Measurements from ENCODE around the gene SMAP2. TPM values are rescaled to one million over a fixed set of nuclear protein-coding genes. Genes with fewer than 3 reads are reported as not detected.
A peak's percentile ranks its signal among the peaks of the same experiment; 100 is the strongest.

SMAP2 gene
- total and polyA plus RNA-seq, 10 of the 15 experiments (the other 5 are each of a cell fraction or from before 2014, with no cell fraction given), result 33.4 to 177 (median 105) TPM

GRCh38 chr1:40381268-40382107, 8.0 kb downstream of the SMAP2 start (continued):
- TF ChIP-seq ZBTB4 (CRISPR knock-in tag; IDR thresholded peaks at IDR 0.05), result no peak
- TF ChIP-seq SP1 (IDR thresholded peaks at IDR 0.05; ENCODE audit: low read depth, low read length), result no peak
- peak; percentile 79; the same call in 1 of the 2 replicates for TF ChIP-seq MTA3 (IDR thresholded peaks at IDR 0.05; ENCODE audit: borderline replicate concordance, low read length)
- TF ChIP-seq SMARCA5 (IDR thresholded peaks at IDR 0.05), result no peak
- TF ChIP-seq, protein P1, sequence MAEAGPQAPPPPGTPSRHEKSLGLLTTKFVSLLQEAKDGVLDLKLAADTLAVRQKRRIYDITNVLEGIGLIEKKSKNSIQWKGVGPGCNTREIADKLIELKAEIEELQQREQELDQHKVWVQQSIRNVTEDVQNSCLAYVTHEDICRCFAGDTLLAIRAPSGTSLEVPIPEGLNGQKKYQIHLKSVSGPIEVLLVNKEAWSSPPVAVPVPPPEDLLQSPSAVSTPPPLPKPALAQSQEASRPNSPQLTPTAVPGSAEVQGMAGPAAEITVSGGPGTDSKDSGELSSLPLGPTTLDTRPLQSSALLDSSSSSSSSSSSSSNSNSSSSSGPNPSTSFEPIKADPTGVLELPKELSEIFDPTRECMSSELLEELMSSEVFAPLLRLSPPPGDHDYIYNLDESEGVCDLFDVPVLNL (IDR thresholded peaks at IDR 0.05; ENCODE audit: low read depth, low read length), result no peak
- TF ChIP-seq POLR2A (IDR thresholded peaks at IDR 0.05; ENCODE audit: low read depth, low read length), result no peak; the same call in 1 of the 2 replicates
- TF ChIP-seq, protein P2, sequence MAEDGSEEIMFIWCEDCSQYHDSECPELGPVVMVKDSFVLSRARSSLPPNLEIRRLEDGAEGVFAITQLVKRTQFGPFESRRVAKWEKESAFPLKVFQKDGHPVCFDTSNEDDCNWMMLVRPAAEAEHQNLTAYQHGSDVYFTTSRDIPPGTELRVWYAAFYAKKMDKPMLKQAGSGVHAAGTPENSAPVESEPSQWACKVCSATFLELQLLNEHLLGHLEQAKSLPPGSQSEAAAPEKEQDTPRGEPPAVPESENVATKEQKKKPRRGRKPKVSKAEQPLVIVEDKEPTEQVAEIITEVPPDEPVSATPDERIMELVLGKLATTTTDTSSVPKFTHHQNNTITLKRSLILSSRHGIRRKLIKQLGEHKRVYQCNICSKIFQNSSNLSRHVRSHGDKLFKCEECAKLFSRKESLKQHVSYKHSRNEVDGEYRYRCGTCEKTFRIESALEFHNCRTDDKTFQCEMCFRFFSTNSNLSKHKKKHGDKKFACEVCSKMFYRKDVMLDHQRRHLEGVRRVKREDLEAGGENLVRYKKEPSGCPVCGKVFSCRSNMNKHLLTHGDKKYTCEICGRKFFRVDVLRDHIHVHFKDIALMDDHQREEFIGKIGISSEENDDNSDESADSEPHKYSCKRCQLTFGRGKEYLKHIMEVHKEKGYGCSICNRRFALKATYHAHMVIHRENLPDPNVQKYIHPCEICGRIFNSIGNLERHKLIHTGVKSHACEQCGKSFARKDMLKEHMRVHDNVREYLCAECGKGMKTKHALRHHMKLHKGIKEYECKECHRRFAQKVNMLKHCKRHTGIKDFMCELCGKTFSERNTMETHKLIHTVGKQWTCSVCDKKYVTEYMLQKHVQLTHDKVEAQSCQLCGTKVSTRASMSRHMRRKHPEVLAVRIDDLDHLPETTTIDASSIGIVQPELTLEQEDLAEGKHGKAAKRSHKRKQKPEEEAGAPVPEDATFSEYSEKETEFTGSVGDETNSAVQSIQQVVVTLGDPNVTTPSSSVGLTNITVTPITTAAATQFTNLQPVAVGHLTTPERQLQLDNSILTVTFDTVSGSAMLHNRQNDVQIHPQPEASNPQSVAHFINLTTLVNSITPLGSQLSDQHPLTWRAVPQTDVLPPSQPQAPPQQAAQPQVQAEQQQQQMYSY (CRISPR knock-in tag; IDR thresholded peaks at IDR 0.05), result no peak
- TF ChIP-seq JUNB (IDR thresholded peaks at IDR 0.05), result 0 out of 2 replicates have a peak, but pooled peaks have one; percentile 29
- no peak for TF ChIP-seq ZNF592 (IDR thresholded peaks at IDR 0.05)
- TF ChIP-seq EZH2 (IDR thresholded peaks at IDR 0.05; ENCODE audit: borderline replicate concordance, control insufficient read depth, low read depth, low read length), result no peak
- no peak for TF ChIP-seq ESRRA (IDR thresholded peaks at IDR 0.05; ENCODE audit: low read length)
- TF ChIP-seq TARDBP (IDR thresholded peaks at IDR 0.05; ENCODE audit: borderline replicate concordance), result no peak
- TF ChIP-seq CREB1 (IDR thresholded peaks at IDR 0.05; ENCODE audit: low read depth), result no peak
- TF ChIP-seq MLLT1 (IDR thresholded peaks at IDR 0.05), result peak; percentile 78
- TF ChIP-seq ZSCAN29 (IDR thresholded peaks at IDR 0.05), result no peak
- peak; percentile 27 for TF ChIP-seq SMAD1 (IDR thresholded peaks at IDR 0.05; ENCODE audit: low read depth, partially characterized antibody)

Measured in GM12878 (cell line).